ENCODE results near the gene RPL18A. TPM values are rescaled to one million over a fixed set of nuclear protein-coding genes. Genes with fewer than 3 reads are reported as not detected.
A peak's percentile ranks its signal among the peaks of the same experiment; 100 is the strongest.

The RPL18A gene
- total RNA-seq, 1 experiment from 2014 or later = 1,352 TPM

- DNase-seq (ENCODE audit: low read depth, low spot score) (no peak), ATAC-seq (no peak)
- in situ Hi-C loops (cut with HindIII; ENCODE audit: low pct_unique_long_range_greater_than_20kb, low sequenced_read_pairs) = no loop called here
- Histone ChIP-seq H3K9me3 (ENCODE audit: control insufficient read depth, insufficient read depth, low read depth, low read length) (no peaks in the 10 kb centered on the region), H3K27ac (ENCODE audit: low read length) (no peak overlapping the region), H3K36me3 (ENCODE audit: control insufficient read depth, insufficient read depth, low read length) (no peaks in the 10 kb centered on the region), H3K27me3 (ENCODE audit: control insufficient read depth, insufficient read depth, low read length) (no peaks in the 10 kb centered on the region), H3K4me3 (ENCODE audit: low read depth in 2 of 2, low read length in 2 of 2) (no peak overlapping the region), H3K4me1 (ENCODE audit: control insufficient read depth, insufficient read depth, low read length) (no peaks in the 10 kb centered on the region)
- BruUV-seq (replicated peaks) = no TSS peak
- TF ChIP-seq, protein P1, sequence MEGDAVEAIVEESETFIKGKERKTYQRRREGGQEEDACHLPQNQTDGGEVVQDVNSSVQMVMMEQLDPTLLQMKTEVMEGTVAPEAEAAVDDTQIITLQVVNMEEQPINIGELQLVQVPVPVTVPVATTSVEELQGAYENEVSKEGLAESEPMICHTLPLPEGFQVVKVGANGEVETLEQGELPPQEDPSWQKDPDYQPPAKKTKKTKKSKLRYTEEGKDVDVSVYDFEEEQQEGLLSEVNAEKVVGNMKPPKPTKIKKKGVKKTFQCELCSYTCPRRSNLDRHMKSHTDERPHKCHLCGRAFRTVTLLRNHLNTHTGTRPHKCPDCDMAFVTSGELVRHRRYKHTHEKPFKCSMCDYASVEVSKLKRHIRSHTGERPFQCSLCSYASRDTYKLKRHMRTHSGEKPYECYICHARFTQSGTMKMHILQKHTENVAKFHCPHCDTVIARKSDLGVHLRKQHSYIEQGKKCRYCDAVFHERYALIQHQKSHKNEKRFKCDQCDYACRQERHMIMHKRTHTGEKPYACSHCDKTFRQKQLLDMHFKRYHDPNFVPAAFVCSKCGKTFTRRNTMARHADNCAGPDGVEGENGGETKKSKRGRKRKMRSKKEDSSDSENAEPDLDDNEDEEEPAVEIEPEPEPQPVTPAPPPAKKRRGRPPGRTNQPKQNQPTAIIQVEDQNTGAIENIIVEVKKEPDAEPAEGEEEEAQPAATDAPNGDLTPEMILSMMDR (IDR thresholded peaks at IDR 0.05) = no peak
- TF ChIP-seq SIN3A (IDR thresholded peaks at IDR 0.05; ENCODE audit: borderline replicate concordance, insufficient read depth, low read depth, low read length) (no peak), POLR2AphosphoS5 (IDR thresholded peaks at IDR 0.05; ENCODE audit: low read depth, low read length) (no peak), TCF7L2 (IDR thresholded peaks at IDR 0.05; ENCODE audit: low read depth, low read length) (no peak)
- TF ChIP-seq, protein P2, sequence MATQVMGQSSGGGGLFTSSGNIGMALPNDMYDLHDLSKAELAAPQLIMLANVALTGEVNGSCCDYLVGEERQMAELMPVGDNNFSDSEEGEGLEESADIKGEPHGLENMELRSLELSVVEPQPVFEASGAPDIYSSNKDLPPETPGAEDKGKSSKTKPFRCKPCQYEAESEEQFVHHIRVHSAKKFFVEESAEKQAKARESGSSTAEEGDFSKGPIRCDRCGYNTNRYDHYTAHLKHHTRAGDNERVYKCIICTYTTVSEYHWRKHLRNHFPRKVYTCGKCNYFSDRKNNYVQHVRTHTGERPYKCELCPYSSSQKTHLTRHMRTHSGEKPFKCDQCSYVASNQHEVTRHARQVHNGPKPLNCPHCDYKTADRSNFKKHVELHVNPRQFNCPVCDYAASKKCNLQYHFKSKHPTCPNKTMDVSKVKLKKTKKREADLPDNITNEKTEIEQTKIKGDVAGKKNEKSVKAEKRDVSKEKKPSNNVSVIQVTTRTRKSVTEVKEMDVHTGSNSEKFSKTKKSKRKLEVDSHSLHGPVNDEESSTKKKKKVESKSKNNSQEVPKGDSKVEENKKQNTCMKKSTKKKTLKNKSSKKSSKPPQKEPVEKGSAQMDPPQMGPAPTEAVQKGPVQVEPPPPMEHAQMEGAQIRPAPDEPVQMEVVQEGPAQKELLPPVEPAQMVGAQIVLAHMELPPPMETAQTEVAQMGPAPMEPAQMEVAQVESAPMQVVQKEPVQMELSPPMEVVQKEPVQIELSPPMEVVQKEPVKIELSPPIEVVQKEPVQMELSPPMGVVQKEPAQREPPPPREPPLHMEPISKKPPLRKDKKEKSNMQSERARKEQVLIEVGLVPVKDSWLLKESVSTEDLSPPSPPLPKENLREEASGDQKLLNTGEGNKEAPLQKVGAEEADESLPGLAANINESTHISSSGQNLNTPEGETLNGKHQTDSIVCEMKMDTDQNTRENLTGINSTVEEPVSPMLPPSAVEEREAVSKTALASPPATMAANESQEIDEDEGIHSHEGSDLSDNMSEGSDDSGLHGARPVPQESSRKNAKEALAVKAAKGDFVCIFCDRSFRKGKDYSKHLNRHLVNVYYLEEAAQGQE (IDR thresholded peaks at IDR 0.05; ENCODE audit: insufficient read depth in 1 of 2, low read depth in 2 of 2, low read length in 1 of 2) = no peak
- ChIA-PET CTCF (no interaction called here), POLR2A (no interaction called here)
- intact Hi-C loops (cut with micrococcal nuclease; ENCODE audit: unreplicated experiment) = no loop called here
These were observed 33.1 kb upstream of the RPL18A start for GRCh38 chr19:17826508-17827056.

GRCh38 chr19:17829855-17830566 lies 29.7 kb upstream of the RPL18A start:
- intact Hi-C loops (cut with micrococcal nuclease; ENCODE audit: unreplicated experiment) = no loop called here
- 0 out of 2 replicates have a peak overlapping the region, but pooled peaks have one; percentile 17 for H3K27ac ChIP-seq (ENCODE audit: low read length)
- in situ Hi-C loops (cut with HindIII; ENCODE audit: low pct_unique_long_range_greater_than_20kb, low sequenced_read_pairs) = no loop called here
- TF ChIP-seq SIN3A (IDR thresholded peaks at IDR 0.05; ENCODE audit: borderline replicate concordance, insufficient read depth, low read depth, low read length) (no peak), TCF7L2 (IDR thresholded peaks at IDR 0.05; ENCODE audit: low read depth, low read length) (no peak), POLR2AphosphoS5 (IDR thresholded peaks at IDR 0.05; ENCODE audit: low read depth, low read length) (no peak)
- TF ChIP-seq, protein P2 (IDR thresholded peaks at IDR 0.05; ENCODE audit: insufficient read depth in 1 of 2, low read depth in 2 of 2, low read length in 1 of 2) = no peak
- TF ChIP-seq, protein P1 (IDR thresholded peaks at IDR 0.05) = no peak
- no peaks in the 10 kb centered on the region for H3K9me3 ChIP-seq (ENCODE audit: control insufficient read depth, insufficient read depth, low read depth, low read length)
- no TSS peak for BruUV-seq (replicated peaks)
- peak; percentile 46 for DNase-seq (ENCODE audit: low read depth, low spot score)
- H3K4me1 ChIP-seq (ENCODE audit: control insufficient read depth, insufficient read depth, low read length) = no peaks in the 10 kb centered on the region
- no peaks in the 10 kb centered on the region for H3K27me3 ChIP-seq (ENCODE audit: control insufficient read depth, insufficient read depth, low read length)
- ATAC-seq = peak; percentile 77
- POLR2A ChIA-PET = interaction anchor here (0.7 kb wide), 1 partner anchor 29 kb away, joined by 5 read pairs; no protein-coding TSS in a partner anchor
- CTCF ChIA-PET = no interaction called here
- H3K36me3 ChIP-seq (ENCODE audit: control insufficient read depth, insufficient read depth, low read length) = no peaks in the 10 kb centered on the region
- peak overlapping the region; percentile 57 to 83 for H3K4me3 ChIP-seq (ENCODE audit: low read depth in 2 of 2, low read length in 2 of 2)

All from Panc1 (cell line).